ENCODE measurements around the gene PYCARD.

- TF ChIP-seq, protein P1, sequence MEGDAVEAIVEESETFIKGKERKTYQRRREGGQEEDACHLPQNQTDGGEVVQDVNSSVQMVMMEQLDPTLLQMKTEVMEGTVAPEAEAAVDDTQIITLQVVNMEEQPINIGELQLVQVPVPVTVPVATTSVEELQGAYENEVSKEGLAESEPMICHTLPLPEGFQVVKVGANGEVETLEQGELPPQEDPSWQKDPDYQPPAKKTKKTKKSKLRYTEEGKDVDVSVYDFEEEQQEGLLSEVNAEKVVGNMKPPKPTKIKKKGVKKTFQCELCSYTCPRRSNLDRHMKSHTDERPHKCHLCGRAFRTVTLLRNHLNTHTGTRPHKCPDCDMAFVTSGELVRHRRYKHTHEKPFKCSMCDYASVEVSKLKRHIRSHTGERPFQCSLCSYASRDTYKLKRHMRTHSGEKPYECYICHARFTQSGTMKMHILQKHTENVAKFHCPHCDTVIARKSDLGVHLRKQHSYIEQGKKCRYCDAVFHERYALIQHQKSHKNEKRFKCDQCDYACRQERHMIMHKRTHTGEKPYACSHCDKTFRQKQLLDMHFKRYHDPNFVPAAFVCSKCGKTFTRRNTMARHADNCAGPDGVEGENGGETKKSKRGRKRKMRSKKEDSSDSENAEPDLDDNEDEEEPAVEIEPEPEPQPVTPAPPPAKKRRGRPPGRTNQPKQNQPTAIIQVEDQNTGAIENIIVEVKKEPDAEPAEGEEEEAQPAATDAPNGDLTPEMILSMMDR (conservative IDR thresholded peaks at IDR 0.05; ENCODE audit: low read depth in 2 of 2), result no peak
- TF ChIP-seq EZH2phosphoT487 (IDR thresholded peaks at IDR 0.05; ENCODE audit: unreplicated experiment) (no peak), EZH2 (IDR thresholded peaks at IDR 0.05; ENCODE audit: low read depth, unreplicated experiment) (no peak), POLR2AphosphoS5 (IDR thresholded peaks at IDR 0.05; ENCODE audit: low read depth) (no peak), NANOG (IDR thresholded peaks at IDR 0.05; ENCODE audit: borderline replicate concordance) (no peak), ZNF114 (CRISPR knock-in tag; IDR thresholded peaks at IDR 0.05) (no peak), CREB1 (CRISPR knock-in tag; IDR thresholded peaks at IDR 0.05; ENCODE audit: low read depth) (no peak), JUNB (IDR thresholded peaks at IDR 0.05; ENCODE audit: unreplicated experiment) (no peak), ZNF331 (CRISPR knock-in tag; IDR thresholded peaks at IDR 0.05; ENCODE audit: low read depth) (no peak), STAT1 (IDR thresholded peaks at IDR 0.05; ENCODE audit: unreplicated experiment) (no peak)
- TF ChIP-seq, protein P2, sequence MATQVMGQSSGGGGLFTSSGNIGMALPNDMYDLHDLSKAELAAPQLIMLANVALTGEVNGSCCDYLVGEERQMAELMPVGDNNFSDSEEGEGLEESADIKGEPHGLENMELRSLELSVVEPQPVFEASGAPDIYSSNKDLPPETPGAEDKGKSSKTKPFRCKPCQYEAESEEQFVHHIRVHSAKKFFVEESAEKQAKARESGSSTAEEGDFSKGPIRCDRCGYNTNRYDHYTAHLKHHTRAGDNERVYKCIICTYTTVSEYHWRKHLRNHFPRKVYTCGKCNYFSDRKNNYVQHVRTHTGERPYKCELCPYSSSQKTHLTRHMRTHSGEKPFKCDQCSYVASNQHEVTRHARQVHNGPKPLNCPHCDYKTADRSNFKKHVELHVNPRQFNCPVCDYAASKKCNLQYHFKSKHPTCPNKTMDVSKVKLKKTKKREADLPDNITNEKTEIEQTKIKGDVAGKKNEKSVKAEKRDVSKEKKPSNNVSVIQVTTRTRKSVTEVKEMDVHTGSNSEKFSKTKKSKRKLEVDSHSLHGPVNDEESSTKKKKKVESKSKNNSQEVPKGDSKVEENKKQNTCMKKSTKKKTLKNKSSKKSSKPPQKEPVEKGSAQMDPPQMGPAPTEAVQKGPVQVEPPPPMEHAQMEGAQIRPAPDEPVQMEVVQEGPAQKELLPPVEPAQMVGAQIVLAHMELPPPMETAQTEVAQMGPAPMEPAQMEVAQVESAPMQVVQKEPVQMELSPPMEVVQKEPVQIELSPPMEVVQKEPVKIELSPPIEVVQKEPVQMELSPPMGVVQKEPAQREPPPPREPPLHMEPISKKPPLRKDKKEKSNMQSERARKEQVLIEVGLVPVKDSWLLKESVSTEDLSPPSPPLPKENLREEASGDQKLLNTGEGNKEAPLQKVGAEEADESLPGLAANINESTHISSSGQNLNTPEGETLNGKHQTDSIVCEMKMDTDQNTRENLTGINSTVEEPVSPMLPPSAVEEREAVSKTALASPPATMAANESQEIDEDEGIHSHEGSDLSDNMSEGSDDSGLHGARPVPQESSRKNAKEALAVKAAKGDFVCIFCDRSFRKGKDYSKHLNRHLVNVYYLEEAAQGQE (IDR thresholded peaks at IDR 0.05; ENCODE audit: unreplicated experiment), result no peak
- TF ChIP-seq, protein P3, sequence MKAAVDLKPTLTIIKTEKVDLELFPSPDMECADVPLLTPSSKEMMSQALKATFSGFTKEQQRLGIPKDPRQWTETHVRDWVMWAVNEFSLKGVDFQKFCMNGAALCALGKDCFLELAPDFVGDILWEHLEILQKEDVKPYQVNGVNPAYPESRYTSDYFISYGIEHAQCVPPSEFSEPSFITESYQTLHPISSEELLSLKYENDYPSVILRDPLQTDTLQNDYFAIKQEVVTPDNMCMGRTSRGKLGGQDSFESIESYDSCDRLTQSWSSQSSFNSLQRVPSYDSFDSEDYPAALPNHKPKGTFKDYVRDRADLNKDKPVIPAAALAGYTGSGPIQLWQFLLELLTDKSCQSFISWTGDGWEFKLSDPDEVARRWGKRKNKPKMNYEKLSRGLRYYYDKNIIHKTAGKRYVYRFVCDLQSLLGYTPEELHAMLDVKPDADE (IDR thresholded peaks at IDR 0.05), result no peak
Observed at GRCh38 chr16:31228206-31228605, 25.6 kb upstream of the PYCARD start.

All from GM23338 (cell line).